GM21515 (cell line): ENCODE results near the gene PDK2.
"Not testable (repeated sequence)": the region's sequence is repeated elsewhere in the genome, so short reads cannot be mapped to it uniquely, and the experiment has no call there.

ENCODE experiments used
- ATAC-seq: cut with Tn5 transposase; IDR thresholded peaks from one replicate; pipeline ENCODE4 v1.9.1; 2021; ENCODE audit not compliant: unreplicated experiment

Gene PDK2

GRCh38 chr17:50058296-50058953 lies 36.7 kb upstream of the PDK2 start:
- ATAC-seq: no peak

- no peak for ATAC-seq
Observed at GRCh38 chr17:50059256-50059655, 35.9 kb upstream of the PDK2 start.

GRCh38 chr17:50059759-50060273 lies 35.3 kb upstream of the PDK2 start:
- no peak for ATAC-seq

GRCh38 chr17:50060951-50061712 lies 34.0 kb upstream of the PDK2 start:
- ATAC-seq: no peak

GRCh38 chr17:50061713-50062045 lies 33.5 kb upstream of the PDK2 start:
- not testable (repeated sequence) for ATAC-seq

- ATAC-seq: no peak
Observed at GRCh38 chr17:50062293-50063243, 32.6 kb upstream of the PDK2 start.

- no peak for ATAC-seq
Observed at GRCh38 chr17:50063561-50064252, 31.4 kb upstream of the PDK2 start.

- ATAC-seq: no peak
Observed at GRCh38 chr17:50064253-50065001, 30.7 kb upstream of the PDK2 start.

GRCh38 chr17:50065056-50065455 lies 30.1 kb upstream of the PDK2 start:
- no peak for ATAC-seq

- no peak for ATAC-seq
Observed at GRCh38 chr17:50066995-50067394, 28.2 kb upstream of the PDK2 start.

- ATAC-seq: no peak
Observed at GRCh38 chr17:50067996-50068395, 27.2 kb upstream of the PDK2 start.

GRCh38 chr17:50070908-50071680 lies 24.1 kb upstream of the PDK2 start:
- no peak for ATAC-seq

- ATAC-seq: no peak
Observed at GRCh38 chr17:50071692-50072091, 23.5 kb upstream of the PDK2 start.

GRCh38 chr17:50072130-50072529 lies 23.0 kb upstream of the PDK2 start:
- no peak for ATAC-seq

- ATAC-seq: no peak
Observed at GRCh38 chr17:50072925-50073324, 22.2 kb upstream of the PDK2 start.

GRCh38 chr17:50074227-50074626 lies 20.9 kb upstream of the PDK2 start:
- ATAC-seq: no peak

- ATAC-seq: no peak
Observed at GRCh38 chr17:50075446-50076032, 19.6 kb upstream of the PDK2 start.

- ATAC-seq: no peak
Observed at GRCh38 chr17:50076221-50076590, 18.9 kb upstream of the PDK2 start.

GRCh38 chr17:50076591-50077235 lies 18.4 kb upstream of the PDK2 start:
- ATAC-seq: no peak
